Neural progenitor cell (in vitro differentiated cells): ENCODE results near the gene RIPOR2.

Experiments
- CTCF ChIP-seq: fragments of 200-600 bp; sonication (generic); IDR thresholded peaks from 2 replicates; pipeline ENCODE4 v1.5.1; 2017; ENCODE audit warnings: antibody characterized with exemption, mild to moderate bottlenecking
- EZH2 ChIP-seq: fragments of 200-600 bp; sonication (generic); IDR thresholded peaks from 2 replicates; pipeline ENCODE4 v1.6.1; 2017; ENCODE audit warnings: antibody characterized with exemption, mild to moderate bottlenecking, moderate library complexity
- EZH2phosphoT487 ChIP-seq: fragments of 200-600 bp; sonication (generic); IDR thresholded peaks from 2 replicates; pipeline ENCODE4 v1.6.1; 2017; ENCODE audit warnings: antibody characterized with exemption

DNA sequence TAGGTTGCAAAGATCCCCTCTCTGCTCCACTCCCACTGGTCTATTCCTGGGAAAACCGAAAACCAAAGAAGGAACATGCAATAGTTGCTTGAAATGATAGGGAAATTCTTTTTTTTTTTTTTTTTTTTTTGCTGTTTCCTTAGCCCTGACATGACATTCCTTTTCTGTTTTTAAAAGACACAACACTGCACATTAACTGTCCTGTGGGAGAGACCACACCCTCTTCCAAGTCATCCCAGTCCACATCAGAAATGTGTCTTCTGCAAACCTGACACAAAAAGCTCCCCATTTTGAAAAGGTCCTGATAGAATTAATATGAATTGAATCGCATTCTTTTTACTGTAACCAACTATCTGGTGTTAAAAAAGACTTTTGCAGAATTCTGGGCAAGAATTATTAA, 43.4 kb upstream of the RIPOR2 start:
- TF ChIP-seq CTCF (no peak), EZH2 (no peak), EZH2phosphoT487 (no peak)
